ENCODE results near the gene GPR62.
"Not testable (repeated sequence)": the region's sequence is repeated elsewhere in the genome, so short reads cannot be mapped to it uniquely, and the experiment has no call there.

GPR62 gene

DNA sequence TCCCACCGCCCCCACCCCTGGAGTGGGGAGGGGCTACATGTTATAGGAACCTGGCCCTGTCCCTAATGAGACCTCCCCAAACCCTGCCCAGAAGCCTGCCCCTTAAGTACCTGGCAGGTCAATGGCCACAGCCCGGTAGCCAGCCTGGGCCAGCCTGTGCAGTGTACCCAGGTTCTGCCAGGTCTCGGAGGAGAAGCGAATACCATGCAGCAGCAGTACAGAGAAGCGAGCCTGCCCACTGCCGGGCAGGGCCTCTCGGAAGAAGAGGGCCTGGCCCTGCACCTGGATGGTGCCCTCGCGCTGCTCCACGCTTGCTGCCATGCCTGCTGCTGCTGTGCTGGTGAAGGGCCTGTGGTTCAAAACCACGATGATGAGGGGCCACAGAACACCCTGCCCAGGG lies 16.2 kb downstream of the GPR62 start:
- DNase-seq, result no peak

DNA sequence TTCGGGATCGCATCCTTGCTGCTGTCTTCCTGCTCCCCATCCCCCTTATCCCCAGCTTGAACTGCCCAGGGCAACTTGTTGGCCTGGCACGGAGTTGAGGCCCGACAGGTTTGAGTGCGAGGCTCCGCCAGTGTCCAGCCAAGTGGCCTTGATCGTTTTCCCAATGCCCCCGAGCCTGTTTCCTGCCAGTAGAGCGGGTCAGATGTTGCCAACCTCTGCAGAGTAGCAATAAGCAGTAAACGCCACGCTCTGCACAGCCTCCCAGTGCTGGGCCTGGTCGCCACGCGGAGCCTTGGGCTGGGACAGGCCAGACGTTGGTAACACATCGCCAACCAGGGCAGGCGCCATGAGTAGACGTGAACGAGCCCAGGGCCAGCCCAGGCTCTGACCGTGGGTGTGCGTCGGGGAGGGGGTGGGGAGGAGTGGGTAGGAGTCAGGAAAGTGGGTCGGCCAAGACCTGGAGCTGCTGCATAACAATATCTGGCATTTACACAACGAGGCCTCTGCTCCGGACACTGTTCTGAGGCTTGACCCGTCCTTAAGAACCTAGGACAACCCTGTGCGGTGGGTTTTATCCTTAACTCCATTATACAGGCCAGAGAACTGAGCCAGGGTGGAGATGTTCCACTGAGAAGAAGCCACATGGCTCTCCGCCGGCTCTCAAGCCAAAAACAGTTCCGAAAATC lies 19.2 kb downstream of the GPR62 start:
- no peak for DNase-seq

DNA sequence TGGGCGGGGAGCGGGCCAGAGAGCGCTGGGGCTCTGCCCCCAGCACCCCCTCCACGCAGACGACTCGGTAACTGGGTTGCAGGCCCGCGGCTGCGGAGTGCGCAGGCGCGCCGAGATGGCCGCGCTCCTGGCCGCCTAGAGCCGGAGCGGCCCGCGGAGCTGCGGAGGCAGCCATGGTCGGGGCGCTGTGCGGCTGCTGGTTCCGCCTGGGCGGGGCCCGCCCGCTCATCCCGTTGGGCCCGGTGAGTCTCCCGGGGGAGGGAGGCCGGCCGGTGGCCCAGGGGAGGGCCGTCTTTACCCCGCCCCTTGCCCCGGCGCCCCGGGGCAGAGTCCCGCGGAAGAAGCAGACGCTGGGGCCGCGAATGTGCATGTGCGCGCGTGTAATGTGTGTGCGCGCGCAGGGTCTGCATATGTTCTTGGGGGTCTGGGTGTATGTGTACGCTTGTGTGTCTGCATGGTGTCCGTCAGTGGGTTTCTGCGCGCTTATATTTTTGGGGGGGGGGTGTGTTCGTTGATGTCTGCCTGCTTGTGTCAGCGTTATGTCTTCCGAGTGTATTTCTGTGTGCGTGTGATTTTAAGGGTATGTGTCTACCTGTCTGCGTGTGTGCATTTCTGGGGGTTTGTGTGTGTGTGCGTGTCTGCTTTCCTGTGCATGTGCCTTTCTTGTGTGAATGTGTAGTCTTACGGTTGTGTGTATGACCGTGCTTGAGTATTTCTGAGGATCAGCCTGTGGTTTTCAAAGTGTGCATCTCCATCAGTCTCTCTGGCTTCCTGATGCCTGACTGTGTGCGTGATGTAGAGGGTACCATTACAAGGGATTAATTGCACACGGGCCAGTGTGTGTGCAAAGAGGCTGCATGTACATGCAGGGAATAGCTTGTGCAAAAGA lies 20.0 kb downstream of the GPR62 start, which contains the start of gene ABHD14A:
TSS of gene ABHD14A (plus strand) at position 102 of the 889 bp plus-strand sequence. CDS start at position 174, 72 bp downstream.
- DNase-seq, result no peak

DNA sequence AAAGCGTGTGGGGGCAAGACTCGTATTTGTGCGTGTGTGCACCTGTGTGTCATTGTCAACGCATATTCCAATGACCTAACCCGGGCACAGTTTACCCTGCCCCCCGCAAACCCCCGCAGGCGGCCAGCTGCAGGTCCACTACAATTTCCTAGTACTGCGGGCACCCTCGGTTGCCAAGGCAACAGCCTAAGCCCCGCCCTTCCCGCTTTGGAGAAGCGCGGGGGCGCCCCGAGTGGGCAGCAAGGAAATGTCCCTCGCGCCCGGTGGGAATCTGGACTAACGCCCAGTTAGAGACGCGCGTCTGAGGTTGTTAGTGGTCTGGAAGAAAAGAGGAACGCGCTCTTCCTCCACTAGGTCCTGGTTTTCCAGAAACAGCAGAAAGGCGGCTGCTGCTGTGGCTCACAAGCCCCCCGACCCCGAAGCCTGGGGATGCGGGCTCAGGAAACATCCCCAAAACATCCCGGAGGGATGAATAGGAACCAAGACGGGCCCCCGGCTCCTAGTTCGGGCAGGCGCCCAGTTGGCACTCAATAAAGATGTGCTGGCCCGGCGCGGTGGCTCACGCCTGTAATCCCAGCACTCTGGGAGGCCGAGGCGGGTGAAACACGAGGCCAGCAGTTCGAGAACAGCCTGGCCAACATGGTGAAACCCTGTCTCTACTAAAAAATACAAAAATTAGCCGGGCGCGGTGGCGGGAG lies 20.8 kb downstream of the GPR62 start:
- DNase-seq, result no peak

DNA sequence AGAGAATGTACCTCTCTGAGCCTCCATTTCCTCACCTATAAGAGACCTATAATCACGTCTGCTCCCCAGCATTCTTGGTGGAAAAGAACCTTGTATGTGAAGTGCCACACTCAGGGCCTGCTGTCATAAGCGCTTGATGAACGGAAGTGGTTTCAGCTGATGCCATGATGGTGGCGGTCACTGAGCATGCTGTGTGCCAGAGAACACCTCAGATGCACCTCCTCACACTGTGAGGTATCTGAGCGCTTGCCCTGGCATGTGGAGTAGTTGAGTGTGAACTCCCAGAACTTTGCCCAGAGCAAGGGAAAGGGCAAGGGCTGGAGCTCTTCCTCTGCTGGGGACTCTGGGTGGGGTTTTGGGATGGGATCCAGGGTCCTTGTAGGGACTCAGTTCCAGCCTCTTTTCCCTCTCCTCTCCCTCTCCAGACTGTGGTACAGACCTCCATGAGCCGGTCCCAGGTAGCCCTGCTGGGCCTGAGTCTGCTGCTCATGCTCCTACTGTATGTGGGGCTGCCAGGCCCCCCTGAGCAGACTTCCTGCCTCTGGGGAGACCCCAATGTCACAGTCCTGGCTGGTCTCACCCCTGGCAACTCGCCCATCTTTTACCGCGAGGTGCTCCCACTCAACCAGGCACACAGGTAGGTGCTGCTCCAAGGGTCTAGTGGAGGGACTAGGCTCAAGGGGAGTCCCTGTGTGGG lies 22.4 kb downstream of the GPR62 start:
- no peak for DNase-seq

DNA sequence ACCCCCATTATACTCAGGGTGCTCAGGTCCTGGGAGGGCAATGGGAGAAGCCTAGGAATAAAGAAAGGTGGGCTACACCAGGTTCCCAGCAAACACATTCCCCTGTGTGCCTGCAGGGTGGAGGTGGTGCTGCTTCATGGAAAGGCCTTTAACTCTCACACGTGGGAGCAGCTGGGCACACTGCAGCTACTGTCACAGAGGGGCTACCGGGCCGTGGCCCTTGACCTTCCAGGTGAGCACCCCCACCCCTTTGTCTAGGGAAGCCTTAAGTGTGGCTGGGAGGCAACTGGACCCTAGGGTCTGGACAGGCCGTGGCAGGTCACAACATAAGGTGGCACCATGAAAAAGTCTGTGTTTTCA lies 22.9 kb downstream of the GPR62 start:
- no peak for DNase-seq

DNA sequence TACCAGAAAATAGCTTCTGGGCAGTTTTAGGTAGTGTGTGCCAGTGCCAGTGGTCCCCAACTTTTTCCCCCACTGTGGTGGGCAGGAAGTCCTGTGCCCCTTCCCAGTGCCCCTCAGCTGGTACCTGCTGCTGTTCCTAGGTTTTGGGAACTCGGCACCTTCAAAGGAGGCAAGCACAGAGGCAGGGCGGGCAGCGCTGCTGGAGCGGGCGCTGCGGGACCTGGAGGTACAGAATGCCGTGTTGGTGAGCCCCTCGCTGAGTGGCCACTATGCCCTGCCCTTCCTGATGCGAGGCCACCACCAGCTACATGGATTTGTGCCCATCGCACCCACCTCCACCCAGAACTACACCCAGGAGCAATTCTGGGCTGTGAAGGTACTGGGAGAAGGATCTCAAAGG lies 25.1 kb downstream of the GPR62 start:
- DNase-seq, result no peak

DNA sequence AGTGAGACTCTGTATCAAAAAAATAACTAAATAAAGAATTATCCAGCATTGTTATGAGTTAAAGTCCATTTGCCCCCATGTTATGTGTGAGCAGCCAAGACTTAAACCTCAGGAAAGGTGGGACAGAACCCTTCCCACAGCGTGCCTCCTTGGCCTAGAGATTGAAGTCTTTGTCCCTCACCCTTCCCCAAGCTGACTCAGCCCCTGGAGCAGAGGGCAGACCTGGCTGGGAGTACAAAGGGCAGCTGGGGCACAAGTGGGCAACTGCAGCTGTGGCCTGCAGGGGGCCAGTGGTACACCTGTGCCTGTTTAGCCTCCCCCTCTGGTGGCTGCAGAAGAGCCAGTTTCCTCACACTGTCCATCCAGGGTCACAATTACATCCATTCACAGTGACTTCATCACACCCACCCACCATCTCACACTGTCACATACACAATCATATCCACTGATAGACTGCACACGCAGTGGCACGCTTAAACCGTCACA lies 27.2 kb downstream of the GPR62 start:
- no peak for DNase-seq

DNA sequence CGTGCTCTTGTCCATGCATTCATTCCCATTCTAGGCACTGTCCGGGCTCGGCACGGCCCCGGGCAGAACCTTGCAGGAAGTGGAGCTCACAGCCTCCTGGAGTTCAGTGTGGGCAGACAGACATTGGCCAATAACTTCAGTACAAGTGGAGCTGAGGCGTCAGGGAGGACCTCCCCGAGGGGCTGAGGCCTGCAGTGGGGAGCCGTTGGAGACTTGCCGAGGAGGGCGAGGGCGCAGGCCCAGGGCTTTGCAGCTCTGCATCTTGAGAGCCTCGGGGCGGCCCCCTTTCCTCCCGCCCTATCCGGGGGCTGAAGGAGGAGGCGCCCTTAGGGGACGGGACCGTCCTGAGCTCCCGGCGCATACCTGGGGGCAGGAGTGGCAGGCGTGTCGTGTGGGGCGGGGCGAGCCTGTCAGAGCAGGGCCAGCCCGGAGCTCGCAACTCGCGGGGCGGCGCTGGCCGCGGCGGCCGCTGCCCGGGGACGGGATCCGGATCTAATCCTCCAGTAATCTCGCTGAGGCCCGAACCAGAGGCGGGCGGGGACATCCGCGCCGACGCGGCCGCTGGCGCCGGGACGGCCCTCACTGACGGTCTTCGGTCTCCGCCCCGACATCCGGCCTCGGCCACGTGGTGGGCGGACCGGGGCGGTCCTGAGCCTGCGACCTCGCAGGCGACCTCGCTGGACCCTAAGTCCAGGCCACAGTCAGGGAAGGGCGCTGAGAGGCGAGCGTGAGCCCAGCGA lies 27.8 kb downstream of the GPR62 start, which contains the start of gene ACY1:
TSS of gene ACY1 (plus strand) at position 698 of the 740 bp plus-strand sequence. CDS start 530 bp downstream, outside the sequence.
- DNase-seq, result no peak

DNA sequence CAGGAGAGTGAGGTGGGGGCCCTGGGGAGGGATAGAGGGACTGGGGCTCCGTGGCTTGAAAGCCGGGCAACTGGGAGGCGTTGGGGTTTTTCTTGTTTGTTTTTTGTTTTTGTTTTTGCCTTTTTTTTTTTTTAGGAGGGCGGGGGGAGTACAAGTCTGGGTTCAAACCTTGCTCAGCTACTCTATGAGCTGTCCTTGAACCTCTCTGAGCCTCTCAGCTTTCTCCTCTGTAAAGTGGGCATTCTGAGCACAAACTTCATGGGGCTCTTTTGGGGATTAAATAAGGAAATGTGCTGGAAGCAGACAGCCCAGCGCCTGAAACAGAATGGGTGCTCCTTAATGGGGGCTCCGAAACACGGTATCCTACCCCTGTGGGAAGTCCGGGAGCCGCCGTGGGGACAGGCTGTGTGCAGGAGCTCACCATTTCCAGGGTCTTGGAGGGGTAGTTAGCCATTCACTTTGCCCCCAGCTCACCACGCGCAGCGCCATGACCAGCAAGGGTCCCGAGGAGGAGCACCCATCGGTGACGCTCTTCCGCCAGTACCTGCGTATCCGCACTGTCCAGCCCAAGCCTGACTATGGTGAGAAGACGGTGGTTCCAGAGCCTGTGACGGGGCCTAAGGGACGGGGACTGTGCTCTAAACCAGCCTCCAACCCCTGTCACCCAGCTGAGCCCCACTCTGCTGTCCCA lies 28.5 kb downstream of the GPR62 start:
- DNase-seq, result no peak

DNA sequence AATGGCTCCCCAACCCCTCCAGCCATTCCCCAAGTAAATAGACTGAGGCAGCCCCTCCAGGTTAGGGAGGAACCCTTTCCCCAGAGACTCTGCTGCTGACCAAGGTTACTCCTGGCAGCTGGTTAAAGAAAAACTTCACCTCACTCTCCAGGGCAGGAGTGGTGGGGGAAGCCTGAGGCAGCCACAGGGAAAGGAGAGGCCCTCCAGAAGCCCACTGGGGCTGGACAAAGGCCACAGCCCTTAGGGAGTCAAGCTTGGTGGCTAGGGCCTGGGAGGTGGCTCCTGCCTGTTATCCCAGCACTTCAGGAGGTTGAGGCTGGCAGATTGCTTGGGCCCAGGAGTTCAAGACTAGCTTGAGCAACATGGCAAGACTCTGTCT lies 29.1 kb downstream of the GPR62 start:
- no peak for DNase-seq

DNA sequence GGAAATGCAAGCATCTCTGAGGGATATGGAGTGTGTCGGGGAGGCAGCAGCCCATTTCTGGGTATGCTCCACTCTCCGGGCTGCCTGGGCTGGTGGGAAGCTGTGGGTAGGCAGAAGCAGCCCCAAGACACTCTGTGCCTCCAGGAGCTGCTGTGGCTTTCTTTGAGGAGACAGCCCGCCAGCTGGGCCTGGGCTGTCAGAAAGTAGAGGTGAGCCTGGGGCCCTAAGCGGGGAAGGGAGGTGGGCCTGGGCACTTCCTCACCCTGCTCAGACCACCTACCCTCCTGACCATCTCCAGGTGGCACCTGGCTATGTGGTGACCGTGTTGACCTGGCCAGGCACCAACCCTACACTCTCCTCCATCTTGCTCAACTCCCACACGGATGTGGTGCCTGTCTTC lies 29.9 kb downstream of the GPR62 start:
- no peak for DNase-seq

DNA sequence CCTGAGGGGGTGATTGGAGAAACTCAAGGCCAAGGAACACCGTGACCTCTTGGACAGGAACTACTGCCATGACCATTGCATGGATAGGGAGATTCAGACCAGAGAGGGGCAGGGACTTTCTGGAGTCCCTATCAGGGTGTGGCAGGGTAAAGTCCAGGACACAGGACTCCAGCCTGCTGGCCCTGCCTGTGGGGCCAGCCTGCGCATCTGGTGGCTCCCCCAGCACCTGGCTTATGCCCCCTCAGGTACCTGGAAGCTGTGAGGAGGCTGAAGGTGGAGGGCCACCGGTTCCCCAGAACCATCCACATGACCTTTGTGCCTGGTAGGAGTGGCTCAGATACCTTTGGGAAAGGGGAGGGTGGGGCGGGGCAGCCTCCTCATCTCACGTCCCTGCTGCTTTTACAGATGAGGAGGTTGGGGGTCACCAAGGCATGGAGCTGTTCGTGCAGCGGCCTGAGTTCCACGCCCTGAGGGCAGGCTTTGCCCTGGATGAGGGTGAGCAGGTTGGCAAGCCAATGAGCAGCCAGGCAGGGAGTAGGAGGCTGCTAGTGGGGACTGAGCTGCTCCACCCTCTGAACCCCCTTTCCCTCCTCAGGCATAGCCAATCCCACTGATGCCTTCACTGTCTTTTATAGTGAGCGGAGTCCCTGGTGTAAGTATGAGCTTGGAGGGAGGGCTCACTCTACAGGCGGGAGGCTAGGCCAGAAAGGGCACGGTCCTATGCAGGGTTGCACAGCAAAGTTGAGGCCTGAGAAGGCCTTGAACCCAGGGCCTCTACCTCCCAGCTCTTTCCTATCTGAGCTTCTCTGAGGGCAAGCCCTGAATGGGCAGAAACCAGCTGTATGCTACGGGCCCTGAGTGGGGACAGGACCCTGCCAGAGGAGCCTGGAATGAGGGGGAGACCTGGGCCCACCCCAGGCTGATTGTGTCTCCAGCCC lies 31.1 kb downstream of the GPR62 start:
- no peak for DNase-seq

DNA sequence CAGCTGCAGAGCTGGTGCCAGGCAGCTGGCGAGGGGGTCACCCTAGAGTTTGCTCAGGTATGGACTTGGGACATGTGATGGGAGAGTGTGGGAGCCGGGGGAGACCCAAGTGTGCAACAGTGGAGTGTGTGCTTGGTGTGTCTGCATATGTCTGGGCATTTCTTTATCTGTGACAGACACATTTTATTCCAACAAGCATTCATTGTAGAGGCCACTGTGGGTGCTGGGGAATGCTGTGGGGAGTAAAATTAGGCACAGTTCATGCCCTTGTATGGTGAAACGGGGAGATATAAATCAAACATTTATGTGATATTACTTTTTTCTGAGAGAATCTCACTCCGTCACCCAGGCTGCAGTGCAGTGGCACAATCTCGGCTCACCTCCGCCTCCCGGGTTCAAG lies 32.4 kb downstream of the GPR62 start:
- DNase-seq, result no peak

DNA sequence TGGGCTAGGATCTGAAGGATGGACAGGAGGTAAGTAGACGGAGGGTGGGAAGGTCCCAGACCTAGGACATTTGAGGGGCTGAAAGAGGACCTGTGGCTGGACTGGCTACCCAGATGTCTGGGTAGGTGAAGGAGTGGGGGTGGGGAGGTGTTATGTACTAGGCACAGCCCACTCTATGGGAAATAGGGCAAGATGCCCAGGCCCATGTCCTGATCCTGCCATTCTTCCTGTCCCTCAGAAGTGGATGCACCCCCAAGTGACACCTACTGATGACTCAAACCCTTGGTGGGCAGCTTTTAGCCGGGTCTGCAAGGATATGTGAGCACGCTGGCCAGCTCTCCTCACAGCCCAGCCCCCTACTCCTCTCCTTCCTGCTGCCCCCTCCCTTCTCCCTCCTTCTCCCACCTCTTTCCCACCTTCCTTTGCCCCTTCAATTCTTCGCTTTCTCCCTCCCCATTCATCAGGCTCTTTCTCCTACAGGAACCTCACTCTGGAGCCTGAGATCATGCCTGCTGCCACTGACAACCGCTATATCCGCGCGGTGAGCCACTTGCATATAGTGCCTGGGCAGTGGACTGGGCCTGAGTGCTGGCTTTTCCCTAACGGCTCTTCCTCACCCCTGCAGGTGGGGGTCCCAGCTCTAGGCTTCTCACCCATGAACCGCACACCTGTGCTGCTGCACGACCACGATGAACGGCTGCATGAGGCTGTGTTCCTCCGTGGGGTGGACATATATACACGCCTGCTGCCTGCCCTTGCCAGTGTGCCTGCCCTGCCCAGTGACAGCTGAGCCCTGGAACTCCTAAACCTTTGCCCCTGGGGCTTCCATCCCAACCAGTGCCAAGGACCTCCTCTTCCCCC lies 33.3 kb downstream of the GPR62 start:
- no peak for DNase-seq

DNA sequence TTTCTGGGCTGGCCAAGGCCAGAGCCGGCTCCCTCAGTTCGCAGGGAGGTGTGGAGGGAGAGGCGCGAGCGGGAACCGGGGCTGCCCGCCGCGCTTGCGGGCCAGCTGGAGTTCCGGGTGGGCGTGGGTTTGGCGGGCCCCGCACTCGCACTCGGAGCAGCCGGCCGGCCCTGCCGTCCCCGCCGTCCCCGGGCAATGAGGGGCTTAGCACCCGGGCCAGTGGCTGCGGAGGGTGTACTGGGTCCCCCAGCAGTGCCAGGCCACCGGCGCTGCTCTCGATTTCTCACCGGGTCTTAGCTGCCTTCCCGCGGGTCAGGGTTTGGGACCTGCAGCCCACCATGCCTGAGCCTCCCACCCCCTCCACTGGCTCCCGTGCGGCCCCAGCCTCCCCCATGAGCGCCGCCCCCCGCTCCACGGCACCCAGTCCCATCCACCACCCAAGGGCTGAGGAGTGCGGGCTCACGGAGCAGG lies 35.4 kb downstream of the GPR62 start:
- not testable (repeated sequence) for DNase-seq

DNA sequence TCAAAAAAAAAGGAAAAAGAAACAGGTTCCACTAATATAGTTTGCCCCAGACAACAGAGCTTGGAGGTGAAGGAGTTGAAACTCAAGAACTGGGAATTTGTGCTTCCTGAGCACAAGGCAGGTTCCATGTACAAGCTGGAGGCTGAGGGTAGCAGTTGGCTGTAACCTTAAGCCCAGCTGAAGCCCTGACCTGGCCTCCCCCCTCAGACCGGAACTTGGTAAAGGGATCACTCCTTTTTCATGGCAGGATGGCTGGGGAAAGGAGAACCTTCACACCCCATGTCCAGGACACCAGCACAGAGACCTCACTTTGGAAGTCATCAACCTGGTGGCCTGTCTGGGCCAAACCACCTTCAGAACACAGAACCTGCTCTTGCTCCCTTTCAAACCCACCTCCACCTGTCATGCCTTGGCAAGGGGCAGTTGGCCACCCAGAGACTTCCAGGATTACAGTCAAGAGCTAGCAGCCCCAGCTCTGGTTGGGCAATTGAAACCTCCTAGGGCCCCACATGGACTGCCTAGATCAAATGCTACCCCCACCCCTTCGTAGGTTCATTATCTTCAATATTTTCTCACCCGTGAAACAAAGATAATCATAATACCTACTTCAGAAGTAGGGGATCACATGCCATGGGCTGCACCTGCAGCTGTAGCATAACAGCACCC lies 37.0 kb downstream of the GPR62 start:
- DNase-seq, result no peak

DNA sequence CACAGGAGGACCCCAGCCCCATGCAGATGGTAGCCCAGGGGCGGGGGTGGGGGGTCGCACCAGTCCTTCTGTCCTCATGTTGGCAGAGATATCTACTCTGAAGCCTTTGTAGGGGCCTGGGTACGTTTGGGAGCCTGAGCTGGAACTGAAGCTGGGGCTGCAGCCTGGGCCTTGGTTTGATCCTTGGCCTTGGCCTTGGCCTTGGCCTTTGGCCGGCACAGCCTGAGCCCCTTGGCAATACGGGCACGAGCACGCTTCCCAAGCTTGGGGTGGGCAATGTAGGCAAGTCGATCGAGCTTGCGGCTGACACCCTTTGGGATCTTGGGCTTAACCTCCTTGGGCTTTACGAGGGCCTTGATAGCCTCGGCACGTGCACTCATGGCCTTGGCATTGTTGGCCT lies 38.5 kb downstream of the GPR62 start:
- not testable (repeated sequence) for DNase-seq

DNA sequence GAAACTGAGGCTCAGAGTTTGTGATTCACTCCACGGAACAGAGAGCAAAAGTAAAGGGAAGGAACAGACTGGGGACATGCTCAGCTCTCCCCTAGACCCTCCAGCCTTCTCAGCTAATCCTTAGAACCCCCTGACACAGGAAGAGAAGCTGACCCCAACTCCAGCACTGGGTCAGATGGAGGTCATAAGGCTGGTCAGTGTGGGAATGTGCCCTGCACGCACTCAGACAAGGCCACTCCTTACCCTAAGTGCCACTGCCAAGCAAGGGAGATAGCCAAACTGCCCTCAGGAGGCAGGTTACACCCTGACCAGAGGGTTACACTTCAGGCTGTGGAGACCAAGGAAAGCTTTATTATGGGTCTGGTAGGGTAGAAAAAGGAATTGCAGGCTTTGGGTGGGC lies 39.3 kb downstream of the GPR62 start:
- DNase-seq, result no peak
